B cell (primary cell): ENCODE measurements around the gene ARFGEF2. TPM values are rescaled to one million over a fixed set of nuclear protein-coding genes. Genes with fewer than 3 reads are reported as not detected.

ENCODE experiments used
- ATAC-seq: fragments of 200-7000 bp; cut with Tn5 transposase; one replicate; pipeline ENCODE4 v1.10.0; 2021; ENCODE audit warnings: low read depth, mild to moderate bottlenecking, moderate number of reproducible peaks, moderate library complexity
- CTCF ChIA-PET: fragments of 350-600 bp; sonication (Branson Sonifier 250); formaldehyde crosslinking; loops from one replicate; lab custom pipeline; 2021; ENCODE audit warnings: antibody characterized with exemption, inconsistent platforms; lab: Charles Lee
- POLR2A ChIA-PET: fragments of 350-600 bp; sonication (Branson Sonifier 250); formaldehyde crosslinking; loops from one replicate; lab custom pipeline; 2021; ENCODE audit warnings: antibody characterized with exemption; lab: Charles Lee
- DNase-seq: peaks from one replicate; pipeline ENCODE4 v3.0.0; 2013
- H2AFZ ChIP-seq: 2 replicates; pipeline ENCODE4 v1.6.1; 2012; ENCODE audit warnings: mild to moderate bottlenecking, low read depth, low read length; ENCODE audit not compliant: insufficient read depth, poor library complexity, severe bottlenecking
- H3K27ac ChIP-seq, 2 donors: 1 replicate in 1 of 2; 2 replicates in 1 of 2; pipeline ENCODE4 v1.5.1; 2012 to 2013; ENCODE audit warnings: low read length in 2 of 2, mild to moderate bottlenecking in 2 of 2, moderate library complexity in 1 of 2
- H3K27me3 ChIP-seq, 4 experiments: fragments of 200-600 bp in 1 of 4; sonication (generic) in 1 of 4; replicated peaks in 1 of 4; 1 replicate in 2 of 4; 2 replicates in 2 of 4; pipeline versions ENCODE4 v1.6.1 to v1.7.0; 2013 to 2016; ENCODE audit warnings: low read length in 3 of 4, mild to moderate bottlenecking in 2 of 4, mixed read lengths in 1 of 4, moderate library complexity in 1 of 4; ENCODE audit not compliant: insufficient read depth in 4 of 4, control insufficient read depth in 3 of 4; ENCODE audit errors: control extremely low read depth in 1 of 4
- H3K36me3 ChIP-seq, 2 experiments: replicated peaks in 1 of 2; 1 replicate in 1 of 2; 2 replicates in 1 of 2; pipeline versions ENCODE4 v1.6.1 to v1.7.1; 2013; ENCODE audit warnings: low read length in 1 of 2; ENCODE audit not compliant: insufficient read depth in 2 of 2, control insufficient read depth in 1 of 2; ENCODE audit errors: control extremely low read depth in 1 of 2, extremely low read depth in 1 of 2
- H3K4me1 ChIP-seq, 2 donors: fragments of 200-600 bp in 1 of 2; sonication (generic) in 1 of 2; 1 replicate in 1 of 2; 2 replicates in 1 of 2; pipeline versions ENCODE4 v1.5.1 to v1.6.1; 2013 to 2017; ENCODE audit warnings: low read length in 2 of 2; ENCODE audit not compliant: control insufficient read depth in 2 of 2, insufficient read depth in 2 of 2
- H3K4me2 ChIP-seq: replicated peaks from 2 replicates; pipeline ENCODE3; 2012; ENCODE audit warnings: mild to moderate bottlenecking, low read depth, low read length; ENCODE audit not compliant: poor library complexity, severe bottlenecking
- H3K4me3 ChIP-seq, 5 experiments: fragments of 200-600 bp in 1 of 5; sonication (generic) in 1 of 5; 1 replicate in 3 of 5; 2 replicates in 2 of 5; pipeline versions ENCODE4 v1.5.1 to v1.7.0; 2011 to 2016; ENCODE audit warnings: low read length in 4 of 5, mild to moderate bottlenecking in 4 of 5, low read depth in 2 of 5, control low read depth in 1 of 5, moderate library complexity in 1 of 5; ENCODE audit not compliant: insufficient read depth in 1 of 5; ENCODE audit errors: control extremely low read depth in 1 of 5, extremely low read depth in 1 of 5
- H3K79me2 ChIP-seq: fragments of 200-600 bp; sonication (generic); one replicate; pipeline ENCODE4 v1.6.0; 2016; ENCODE audit warnings: low read length; ENCODE audit not compliant: control insufficient read depth, insufficient read depth
- H3K9ac ChIP-seq: fragments of 200-600 bp; sonication (generic); 2 replicates; pipeline ENCODE4 v1.6.1; 2017; ENCODE audit warnings: mild to moderate bottlenecking, low read length, moderate library complexity
- H3K9me3 ChIP-seq, 3 donors: one replicate each; pipeline versions ENCODE4 v1.6.1 to v1.7.1; 2013; ENCODE audit warnings: low read length in 2 of 3; ENCODE audit not compliant: control insufficient read depth in 2 of 3, insufficient read depth in 1 of 3; ENCODE audit errors: control extremely low read depth in 1 of 3
- H4K20me1 ChIP-seq: 2 replicates; pipeline ENCODE4 v1.6.0; 2012; ENCODE audit warnings: mild to moderate bottlenecking, low read length; ENCODE audit not compliant: insufficient read depth, control insufficient read depth, poor library complexity, severe bottlenecking
- H3K27ac Mint-ChIP-seq: one replicate; pipeline ENCODE4 v1.8.0; 2021; ENCODE audit warnings: mixed read lengths
- H3K27me3 Mint-ChIP-seq: one replicate; pipeline ENCODE4 v1.8.0; 2021; ENCODE audit warnings: mixed read lengths
- H3K4me1 Mint-ChIP-seq: one replicate; pipeline ENCODE4 v1.8.0; 2021; ENCODE audit warnings: mixed read lengths
- H3K4me3 Mint-ChIP-seq: one replicate; pipeline ENCODE4 v1.8.0; 2021; ENCODE audit warnings: mixed read lengths
- H3K9me3 Mint-ChIP-seq: one replicate; pipeline ENCODE4 v1.8.0; 2022; ENCODE audit warnings: mixed read lengths; ENCODE audit not compliant: insufficient read depth
- CTCF ChIP-seq: fragments of 200-600 bp; IDR thresholded peaks from one replicate; pipeline ENCODE4 v1.8.0; 2022; ENCODE audit warnings: antibody characterized with exemption, mild to moderate bottlenecking
- EZH2 ChIP-seq: IDR thresholded peaks from 2 replicates; pipeline ENCODE4 v1.6.1; 2012; ENCODE audit warnings: borderline replicate concordance, low read depth, mild to moderate bottlenecking, moderate library complexity, low read length; ENCODE audit not compliant: insufficient read depth, poor library complexity, severe bottlenecking
- WGBS: methylation state at CpG from one replicate; pipeline ENCODE4 v1.1.5; 2013; ENCODE audit warnings: missing lambda C conversion rate; ENCODE audit not compliant: insufficient coverage; 5-methylcytosine and 5-hydroxymethylcytosine counted together
- intact Hi-C: fragments of 100-400 bp; cut with micrococcal nuclease; formaldehyde crosslinking; loops from one replicate; pipeline ENCODE4 v1.10.0; 2022
- polyA plus RNA-seq: library from polyadenylated mRNA; depleted of rRNA; stranded (reverse); fragments of >200 nt; gene quantifications from 2 replicates; pipeline ENCODE4 v1.2.3, GENCODE V29; 2012
- total RNA-seq, 2 donors: library from RNA; stranded (reverse); fragments of 120-200 nt in 1 of 2; gene quantifications; 1 replicate in 1 of 2; 2 replicates in 1 of 2; pipeline versions ENCODE4 v1.2.3 to v1.2.4, GENCODE V29; 2013 to 2022

ARFGEF2 gene
- total and polyA plus RNA-seq, 2 donors (not counting 1 experiment from before 2014, with no cell fraction given) = 10.8 to 34.3 TPM

DNA sequence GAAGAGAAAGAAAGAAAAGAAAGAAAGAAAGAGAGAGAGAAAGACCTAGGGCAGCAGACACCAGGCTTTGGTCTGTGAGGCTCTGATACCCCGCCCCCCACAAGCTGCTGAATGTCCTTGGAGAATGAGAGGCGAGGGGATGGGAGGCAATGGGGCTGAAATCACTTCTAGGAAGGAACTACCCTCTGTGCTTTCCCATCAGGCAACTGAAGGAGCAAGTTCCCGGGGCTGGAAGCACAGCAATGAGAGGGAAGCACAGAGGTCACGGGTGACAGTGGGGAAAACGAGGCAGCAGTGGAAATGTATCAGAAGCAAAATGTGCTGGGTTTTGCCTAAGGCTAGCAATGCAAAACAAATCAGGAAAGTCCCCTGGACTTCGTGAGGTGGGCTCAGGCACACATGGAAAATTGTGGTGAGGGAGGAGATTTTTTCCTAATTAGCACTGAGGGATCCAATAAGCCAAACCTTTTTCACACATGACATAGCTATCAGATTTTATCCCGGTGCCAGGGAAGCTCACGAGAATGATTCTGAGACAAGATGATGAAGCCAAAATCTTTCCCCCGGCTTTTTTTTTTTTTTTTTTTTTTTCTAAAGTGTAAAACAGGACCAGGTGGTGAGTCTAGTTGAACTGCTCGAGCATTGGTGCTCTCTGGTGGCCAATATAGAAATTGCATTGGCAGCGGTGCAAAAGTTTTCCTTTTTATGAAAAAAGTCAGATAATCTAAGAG is 16.8 kb upstream of the ARFGEF2 start:
- intact Hi-C loops = loop anchor here (5.0 kb wide), 2 partner anchors 82 to 182 kb away; no protein-coding TSS in a partner anchor
- no peaks in the 10 kb centered on the region for H4K20me1 ChIP-seq
- H2AFZ ChIP-seq = peak overlapping the region; percentile 19
- H3K9me3 ChIP-seq = peaks cover 0 to 8% (median 2%) of the 10 kb centered on the region in 3 donors
- no peak for TF ChIP-seq EZH2
- TF ChIP-seq CTCF = peak; percentile 90
- H3K79me2 ChIP-seq = peaks cover 4% of the 10 kb centered on the region
- H3K4me3 ChIP-seq = no peak overlapping the region
- CTCF ChIA-PET = interaction anchor here (0.6 to 10.8 kb wide), 71 partner anchors 8 to 1251 kb away, joined by 3 to 297 read pairs (median 4); partner anchors contain the start of gene ARFGEF2
- no peak overlapping the region for H3K27ac ChIP-seq
- Mint-ChIP-seq H3K4me1 (peaks cover 10% of the 10 kb centered on the region), H3K4me3 (peak overlapping the region; percentile 19), H3K9me3 (peaks cover 4% of the 10 kb centered on the region), H3K27ac (no peak overlapping the region), H3K27me3 (no peaks in the 10 kb centered on the region)
- H3K27me3 ChIP-seq = no peaks in the 10 kb centered on the region
- 38% methylated on average over 8 of the region's 11 CpGs for WGBS
- H3K4me1 ChIP-seq = peaks cover 6 to 7% of the 10 kb centered on the region in 2 donors
- peak overlapping the region; percentile 44 for H3K4me2 ChIP-seq
- ATAC-seq (peak; percentile 78), DNase-seq (peak; percentile 81)
- no peak overlapping the region for H3K9ac ChIP-seq
- POLR2A ChIA-PET = interaction anchor here (0.6 to 0.7 kb wide), 2 partner anchors 15 to 201 kb away, joined by 4 to 7 read pairs; no protein-coding TSS in a partner anchor
- H3K36me3 ChIP-seq = no peaks in the 10 kb centered on the region

GRCh38 chr20:48905297-48905647 is 16.2 kb upstream of the ARFGEF2 start:
- 64% methylated on average over 2 of the region's 5 CpGs for WGBS
- TF ChIP-seq CTCF (peak; percentile 15), EZH2 (no peak)

More at GRCh38 chr20:48905297-48905647, 16.2 kb upstream of the ARFGEF2 start:
- ATAC-seq (no peak), DNase-seq (no peak)
- no peaks in the 10 kb centered on the region for H3K27me3 Mint-ChIP-seq
- H3K27me3 ChIP-seq = no peaks in the 10 kb centered on the region
- H4K20me1 ChIP-seq = no peaks in the 10 kb centered on the region
- ChIA-PET POLR2A (interaction anchor here (0.7 kb wide), 1 partner anchor 178 kb away, joined by 6 read pairs; no protein-coding TSS in a partner anchor), CTCF (interaction anchor here (0.6 to 10.8 kb wide), 62 partner anchors 8 to 1251 kb away, joined by 3 to 297 read pairs (median 4); partner anchors contain the start of gene ARFGEF2)
- H3K27ac ChIP-seq = no peak overlapping the region
- H3K4me3 ChIP-seq = no peak overlapping the region
- intact Hi-C loops = loop anchor here (5.0 kb wide), 2 partner anchors 83 to 183 kb away; no protein-coding TSS in a partner anchor
- no peak overlapping the region for H3K9ac ChIP-seq
- no peak overlapping the region for H3K4me2 ChIP-seq
- peaks cover 0 to 12% (median 4%) of the 10 kb centered on the region in 3 donors for H3K9me3 ChIP-seq
- no peak overlapping the region for H3K27ac Mint-ChIP-seq
- H3K79me2 ChIP-seq = peaks cover 4% of the 10 kb centered on the region
- H2AFZ ChIP-seq = no peak overlapping the region
- H3K4me3 Mint-ChIP-seq = no peak overlapping the region
- peaks cover 4% of the 10 kb centered on the region for H3K9me3 Mint-ChIP-seq
- peaks cover 6 to 7% of the 10 kb centered on the region in 2 donors for H3K4me1 ChIP-seq
- H3K4me1 Mint-ChIP-seq = peaks cover 13% of the 10 kb centered on the region
- H3K36me3 ChIP-seq = no peaks in the 10 kb centered on the region
